Endothelial cell of umbilical vein (primary cell): ENCODE data around the gene MAN2B1. TPM values are rescaled to one million over a fixed set of nuclear protein-coding genes. Genes with fewer than 3 reads are reported as not detected.

Source experiments
- BruUV-seq: library from RNA; stranded (reverse); fragments of 400-500 nt; replicated peaks from 2 replicates; lab custom pipeline; 2021; lab: Mats Ljungman, UMichigan
- CTCF ChIA-PET: fragments of 300-600, 350-600 bp; sonication (Branson Sonifier 250); formaldehyde crosslinking; loops from one replicate; lab custom pipeline; 2021; ENCODE audit warnings: antibody characterized with exemption, inconsistent platforms; lab: Charles Lee
- POLR2A ChIA-PET: fragments of 300-600, 350-600 bp; sonication (Branson Sonifier 250); formaldehyde crosslinking; loops from one replicate; lab custom pipeline; 2021; ENCODE audit warnings: antibody characterized with exemption, inconsistent platforms; lab: Charles Lee
- DNase-seq: peaks from one replicate; pipeline ENCODE4 v3.0.0-alpha.2; 2011; ENCODE audit warnings: low read depth, low spot score
- FAIRE-seq: peaks from 2 replicates; lab custom pipeline; 2011; peaks lifted over from hg19 to GRCh38; lab: Jason Lieb, UNC
- H2AFZ ChIP-seq: 2 replicates; pipeline ENCODE4 v1.6.0; 2012; ENCODE audit warnings: low read depth, low read length, control low read depth, inconsistent platforms
- H3K27ac ChIP-seq: 2 replicates; pipeline ENCODE4 v1.5.1; 2011; ENCODE audit warnings: low read depth, mild to moderate bottlenecking, control low read depth, low read length, moderate library complexity; ENCODE audit not compliant: insufficient read depth
- H3K27me3 ChIP-seq, 2 experiments: 2 replicates each; pipeline versions ENCODE4 v1.6.0 to v1.6.1; 2011; ENCODE audit warnings: low read length in 2 of 2, mixed read lengths in 1 of 2; ENCODE audit not compliant: control insufficient read depth in 2 of 2, insufficient read depth in 2 of 2
- H3K36me3 ChIP-seq, 2 experiments: 2 replicates in 1 of 2; 3 replicates in 1 of 2; pipeline ENCODE4 v1.5.1; 2011; ENCODE audit warnings: low read length in 2 of 2, mild to moderate bottlenecking in 1 of 2, moderate library complexity in 1 of 2; ENCODE audit not compliant: control insufficient read depth in 2 of 2, insufficient read depth in 2 of 2; ENCODE audit errors: extremely low read depth in 1 of 2
- H3K4me1 ChIP-seq: 3 replicates; pipeline ENCODE4 v1.5.1; 2011; ENCODE audit warnings: mild to moderate bottlenecking, low read length; ENCODE audit not compliant: control insufficient read depth, insufficient read depth; ENCODE audit errors: extremely low read depth
- H3K4me2 ChIP-seq: 2 replicates; pipeline ENCODE4 v1.6.1; 2011; ENCODE audit warnings: low read length, control low read depth, mixed read lengths; ENCODE audit not compliant: insufficient read depth
- H3K4me3 ChIP-seq, 3 experiments: fragments of 200-600 bp in 1 of 3; sonication (generic), shearing (Covaris generic) in 1 of 3; replicated peaks in 1 of 3; 2 replicates each; pipeline ENCODE4 v1.5.1; 2011 to 2016; ENCODE audit warnings: control low read depth in 3 of 3, low read length in 3 of 3, mild to moderate bottlenecking in 2 of 3, inconsistent platforms in 1 of 3, low read depth in 1 of 3, moderate library complexity in 1 of 3; ENCODE audit not compliant: insufficient read depth in 1 of 3
- H3K79me2 ChIP-seq: 2 replicates; pipeline ENCODE4 v1.6.0; 2012; ENCODE audit warnings: low read length, inconsistent platforms; ENCODE audit not compliant: control insufficient read depth, insufficient read depth
- H3K9ac ChIP-seq: replicated peaks from 2 replicates; pipeline ENCODE3; 2011; ENCODE audit warnings: low read length, control low read depth; ENCODE audit not compliant: insufficient read depth; ENCODE audit errors: extremely low read depth
- H3K9me1 ChIP-seq: replicated peaks from 3 replicates; pipeline ENCODE4 v1.6.0; 2011; ENCODE audit warnings: mild to moderate bottlenecking, low read length; ENCODE audit not compliant: control insufficient read depth, insufficient read depth; ENCODE audit errors: extremely low read depth
- H3K9me3 ChIP-seq: replicated peaks from 2 replicates; pipeline ENCODE4 v1.5.1; 2012; ENCODE audit warnings: low read length, inconsistent platforms; ENCODE audit not compliant: control insufficient read depth, insufficient read depth
- H4K20me1 ChIP-seq: replicated peaks from 2 replicates; pipeline ENCODE3; 2011; ENCODE audit warnings: mild to moderate bottlenecking, low read length; ENCODE audit not compliant: control insufficient read depth, insufficient read depth; ENCODE audit errors: extremely low read depth
- EZH2 ChIP-seq: IDR thresholded peaks from 2 replicates; pipeline ENCODE4 v1.6.1; 2012; ENCODE audit warnings: borderline replicate concordance, low read depth, mild to moderate bottlenecking, moderate library complexity, low read length, inconsistent platforms; ENCODE audit not compliant: severe bottlenecking
- FOS ChIP-seq: IDR thresholded peaks from 2 replicates; pipeline ENCODE4 v1.6.1; 2011; ENCODE audit warnings: mild to moderate bottlenecking, low read length, moderate library complexity, borderline replicate concordance; ENCODE audit not compliant: insufficient read depth
- GATA2 ChIP-seq: IDR thresholded peaks from 2 replicates; pipeline ENCODE4 v1.7.0; 2011; ENCODE audit warnings: low read depth, mild to moderate bottlenecking, moderate library complexity, mixed read lengths, low read length; ENCODE audit not compliant: insufficient read length, insufficient read depth
- JUN ChIP-seq: IDR thresholded peaks from 2 replicates; pipeline ENCODE4 v1.6.1; 2011; ENCODE audit warnings: borderline replicate concordance, low read depth; ENCODE audit not compliant: insufficient read length, insufficient read depth
- MYC ChIP-seq: IDR thresholded peaks from one replicate; pipeline ENCODE4 v1.6.1; 2011; ENCODE audit warnings: mild to moderate bottlenecking, low read depth, low read length
- POLR2A ChIP-seq: IDR thresholded peaks from 2 replicates; pipeline ENCODE4 v1.6.1; 2012; ENCODE audit warnings: low read depth, mild to moderate bottlenecking, control low read depth, low read length
- POLR2AphosphoS5 ChIP-seq: IDR thresholded peaks from 2 replicates; pipeline ENCODE4 v1.6.1; 2012; ENCODE audit warnings: low read depth, mild to moderate bottlenecking, control low read depth, low read length, moderate library complexity; ENCODE audit not compliant: insufficient read depth
- dilution Hi-C: fragments of 300-500 bp; cut with MboI; formaldehyde crosslinking; loops from one replicate; pipeline ENCODE4 v1.15.0; 2019; ENCODE audit warnings: low sequenced_read_pairs; ENCODE audit not compliant: extremely low pct_ligation_motif_present
- intact Hi-C: fragments of 100-400 bp; cut with micrococcal nuclease; formaldehyde crosslinking; loops from one replicate; pipeline ENCODE4 v1.10.0; 2022
- polyA plus RNA-seq, 4 experiments: library from polyadenylated mRNA; depleted of rRNA in 3 of 4; stranded (reverse) in 3 of 4; unstranded in 1 of 4; fragments of >200 nt; gene quantifications; 2 replicates each; pipeline versions ENCODE4 v1.2.1 to v1.2.3, GENCODE V29; 2011 to 2012; ENCODE audit warnings: missing spikeins in 1 of 4
- total RNA-seq: library from RNA; stranded (reverse); gene quantifications from 2 replicates; pipeline ENCODE4 v1.2.3, GENCODE V29; 2021
- TF ChIP-seq, protein P1 (sequence below), 2 donors: IDR thresholded peaks; 1 replicate in 1 of 2; 2 replicates in 1 of 2; pipeline ENCODE4 v1.5.1; 2011; ENCODE audit warnings: low read length in 2 of 2, mild to moderate bottlenecking in 2 of 2, moderate library complexity in 2 of 2, control low read depth in 1 of 2, inconsistent platforms in 1 of 2, low read depth in 1 of 2; ENCODE audit not compliant: insufficient read depth in 1 of 2; ENCODE audit errors: extremely low read depth in 1 of 2
- TF ChIP-seq, protein P2 (sequence below): IDR thresholded peaks from 2 replicates; pipeline ENCODE4 v1.6.1; 2011; ENCODE audit not compliant: insufficient read depth, insufficient read length

Gene MAN2B1
- total and polyA plus RNA-seq, 2 donors (not counting 3 experiments of a cell fraction or from before 2014, with no cell fraction given), result 64.4 to 76.8 TPM

DNA sequence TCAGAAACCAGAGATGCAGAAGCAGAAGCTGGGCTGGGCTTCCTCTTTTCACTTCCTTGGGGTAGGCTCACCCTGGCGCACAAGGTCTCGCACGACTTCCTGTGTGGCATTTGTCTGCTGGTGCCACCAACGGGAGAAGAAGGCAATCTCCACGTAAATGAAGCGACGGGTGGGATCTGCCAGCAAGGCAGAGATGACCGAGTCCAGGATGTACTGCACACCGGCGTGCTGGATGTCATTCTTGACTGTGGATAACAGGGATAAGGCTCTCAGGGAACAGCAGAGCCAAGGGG, 1.3 kb downstream of the MAN2B1 start:
- POLR2A ChIA-PET, result no interaction called here
- Histone ChIP-seq H2AFZ (no peak overlapping the region), H3K4me1 (peaks cover 15% of the 10 kb centered on the region), H3K27me3 (no peaks in the 10 kb centered on the region), H4K20me1 (no peaks in the 10 kb centered on the region), H3K9ac (no peak overlapping the region), H3K9me3 (no peaks in the 10 kb centered on the region), H3K27ac (no peak overlapping the region), H3K79me2 (peaks cover 11% of the 10 kb centered on the region), H3K36me3 (peaks cover 0 to 3% of the 10 kb centered on the region in 2 experiments), H3K4me3 (no peak overlapping the region), H3K9me1 (no peaks in the 10 kb centered on the region), H3K4me2 (no peak overlapping the region)
- no peak for DNase-seq
- no peak for FAIRE-seq
- CTCF ChIA-PET, result interaction anchor here (1.5 to 2.1 kb wide), 2 partner anchors 26 to 98 kb away, joined by 3 to 7 read pairs; no protein-coding TSS in a partner anchor
- dilution Hi-C loops, result no loop called here
- BruUV-seq, result no TSS peak
- intact Hi-C loops, result loop anchor here (5.0 kb wide), 2 partner anchors 503 to 743 kb away; partner anchors contain the start of gene ZNF136
- TF ChIP-seq GATA2 (no peak), POLR2AphosphoS5 (no peak), FOS (no peak), JUN (no peak), EZH2 (no peak), MYC (no peak), POLR2A (no peak)
- TF ChIP-seq, protein P1, sequence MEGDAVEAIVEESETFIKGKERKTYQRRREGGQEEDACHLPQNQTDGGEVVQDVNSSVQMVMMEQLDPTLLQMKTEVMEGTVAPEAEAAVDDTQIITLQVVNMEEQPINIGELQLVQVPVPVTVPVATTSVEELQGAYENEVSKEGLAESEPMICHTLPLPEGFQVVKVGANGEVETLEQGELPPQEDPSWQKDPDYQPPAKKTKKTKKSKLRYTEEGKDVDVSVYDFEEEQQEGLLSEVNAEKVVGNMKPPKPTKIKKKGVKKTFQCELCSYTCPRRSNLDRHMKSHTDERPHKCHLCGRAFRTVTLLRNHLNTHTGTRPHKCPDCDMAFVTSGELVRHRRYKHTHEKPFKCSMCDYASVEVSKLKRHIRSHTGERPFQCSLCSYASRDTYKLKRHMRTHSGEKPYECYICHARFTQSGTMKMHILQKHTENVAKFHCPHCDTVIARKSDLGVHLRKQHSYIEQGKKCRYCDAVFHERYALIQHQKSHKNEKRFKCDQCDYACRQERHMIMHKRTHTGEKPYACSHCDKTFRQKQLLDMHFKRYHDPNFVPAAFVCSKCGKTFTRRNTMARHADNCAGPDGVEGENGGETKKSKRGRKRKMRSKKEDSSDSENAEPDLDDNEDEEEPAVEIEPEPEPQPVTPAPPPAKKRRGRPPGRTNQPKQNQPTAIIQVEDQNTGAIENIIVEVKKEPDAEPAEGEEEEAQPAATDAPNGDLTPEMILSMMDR (IDR thresholded peaks at IDR 0.05; ENCODE audit: extremely low read depth in 1 of 2, insufficient read depth in 1 of 2, low read depth in 1 of 2, low read length in 2 of 2), result no peak
- TF ChIP-seq, protein P2, sequence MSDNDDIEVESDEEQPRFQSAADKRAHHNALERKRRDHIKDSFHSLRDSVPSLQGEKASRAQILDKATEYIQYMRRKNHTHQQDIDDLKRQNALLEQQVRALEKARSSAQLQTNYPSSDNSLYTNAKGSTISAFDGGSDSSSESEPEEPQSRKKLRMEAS, result no peak
